GM18517 (cell line): ENCODE measurements around the gene SNTG2.

Source experiments
- ATAC-seq: cut with Tn5 transposase; IDR thresholded peaks from one replicate; pipeline ENCODE4 v1.9.1; 2021; ENCODE audit warnings: mild to moderate bottlenecking, moderate library complexity; ENCODE audit not compliant: unreplicated experiment

Gene SNTG2

GRCh38 chr2:1136846-1137245 is 186.2 kb downstream of the SNTG2 start:
- ATAC-seq: no peak

- ATAC-seq: no peak
These were observed 186.6 kb downstream of the SNTG2 start for GRCh38 chr2:1137264-1137663.

DNA sequence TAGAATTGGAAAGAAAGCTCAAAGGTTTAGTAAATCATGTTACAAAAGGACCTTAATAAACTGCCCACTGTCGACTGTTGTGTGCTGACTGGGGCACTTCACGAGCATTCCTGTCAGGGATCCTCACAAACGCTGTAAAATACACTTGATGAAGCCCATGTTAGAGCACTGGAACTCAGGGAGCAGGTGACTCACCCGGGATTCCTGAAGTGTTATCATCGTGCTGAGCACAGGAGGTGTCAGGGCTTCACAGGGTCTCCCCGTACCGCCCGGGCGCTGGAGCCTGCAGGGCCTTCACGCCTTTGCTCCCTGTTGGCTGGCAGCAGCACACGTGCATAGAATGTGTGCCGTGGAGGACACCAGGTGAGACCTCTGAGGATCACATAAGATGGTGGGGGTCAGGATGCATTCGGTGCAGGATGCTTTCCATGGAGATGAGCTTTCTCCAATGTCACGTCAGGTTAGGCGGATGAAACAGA is 187.3 kb downstream of the SNTG2 start:
- no peak for ATAC-seq

- no peak for ATAC-seq
These were observed 189.8 kb downstream of the SNTG2 start for GRCh38 chr2:1140389-1141003.

DNA sequence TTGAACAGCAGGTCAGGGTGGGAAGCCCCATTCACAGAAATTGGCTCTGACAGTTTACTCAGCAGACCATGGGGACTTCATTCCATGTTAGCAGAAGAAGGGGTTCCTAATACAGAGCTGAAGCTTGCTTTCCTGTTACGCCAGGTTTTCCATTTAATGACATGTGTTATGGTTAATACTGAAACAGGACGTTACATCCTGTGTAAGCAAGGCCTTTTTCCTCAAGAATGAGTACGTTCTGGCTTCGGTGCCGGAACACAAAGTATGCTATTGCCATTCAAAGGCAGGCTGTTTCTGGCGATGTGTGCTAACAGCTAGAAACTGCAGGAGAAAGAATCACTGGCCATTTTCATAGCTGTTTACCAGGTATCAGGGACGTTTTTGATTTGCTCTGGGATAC is 190.4 kb downstream of the SNTG2 start:
- no peak for ATAC-seq

- no peak for ATAC-seq
These were observed 192.5 kb downstream of the SNTG2 start for GRCh38 chr2:1143129-1143528.

DNA sequence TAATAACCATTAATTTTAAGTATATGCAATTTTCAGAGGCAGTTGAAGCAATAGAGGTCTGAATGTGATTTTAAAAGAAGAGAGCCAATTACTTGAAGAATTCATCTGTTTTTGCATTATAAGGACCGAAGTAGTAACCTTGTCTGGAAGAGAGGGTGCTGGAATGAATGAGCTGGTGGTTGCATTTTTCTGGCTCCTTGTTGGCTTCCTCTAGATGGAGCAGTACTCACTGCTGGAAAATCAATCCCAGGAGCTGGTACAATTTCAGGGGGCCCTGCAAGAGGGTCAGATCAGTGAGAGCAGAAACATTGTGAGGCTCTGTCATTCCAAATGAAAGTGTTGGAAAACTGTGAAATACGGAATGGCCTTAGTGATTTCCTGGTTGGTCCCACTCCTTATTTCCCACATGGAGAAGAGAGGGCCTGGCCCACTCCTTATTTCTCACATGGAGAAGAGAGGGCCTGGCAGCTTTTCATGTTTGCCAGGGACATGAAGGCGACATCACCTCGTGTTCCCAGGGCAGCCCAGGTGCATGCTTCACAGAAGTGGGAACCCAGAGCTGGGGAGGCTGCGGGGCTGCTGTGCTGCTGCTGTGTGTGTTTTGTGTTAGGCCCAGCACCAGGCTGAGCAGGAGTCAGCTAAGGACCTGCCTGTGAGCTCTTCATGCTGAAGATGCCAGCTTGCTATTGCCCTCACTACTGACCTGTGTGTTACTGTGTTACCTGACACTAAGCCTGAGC is 197.4 kb downstream of the SNTG2 start:
- ATAC-seq: no peak

GRCh38 chr2:1150724-1151511 is 200.3 kb downstream of the SNTG2 start:
- ATAC-seq: no peak

DNA sequence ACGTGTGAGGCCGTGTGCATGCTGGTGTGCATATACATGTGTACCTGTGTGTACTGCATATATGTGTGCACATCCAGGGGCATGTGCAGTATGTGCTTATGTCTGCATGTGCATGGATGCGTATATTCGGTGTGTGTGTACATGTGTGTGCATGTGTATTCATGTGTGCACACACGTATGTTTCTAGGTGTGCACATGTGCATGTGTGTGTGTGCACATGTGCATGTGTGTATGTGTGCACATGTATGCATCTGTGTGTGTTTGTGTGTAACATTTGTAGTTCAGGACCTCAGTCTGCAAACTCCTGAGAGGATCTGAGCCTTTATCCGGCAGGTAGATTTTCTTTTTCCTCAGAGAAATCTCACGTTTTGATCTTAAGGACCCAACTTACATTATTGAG is 201.7 kb downstream of the SNTG2 start:
- ATAC-seq: no peak

GRCh38 chr2:1153920-1154319 is 203.3 kb downstream of the SNTG2 start:
- ATAC-seq: no peak

- ATAC-seq: no peak
These were observed 204.3 kb downstream of the SNTG2 start for GRCh38 chr2:1154710-1155594.

GRCh38 chr2:1156059-1156458 is 205.4 kb downstream of the SNTG2 start:
- no peak for ATAC-seq

DNA sequence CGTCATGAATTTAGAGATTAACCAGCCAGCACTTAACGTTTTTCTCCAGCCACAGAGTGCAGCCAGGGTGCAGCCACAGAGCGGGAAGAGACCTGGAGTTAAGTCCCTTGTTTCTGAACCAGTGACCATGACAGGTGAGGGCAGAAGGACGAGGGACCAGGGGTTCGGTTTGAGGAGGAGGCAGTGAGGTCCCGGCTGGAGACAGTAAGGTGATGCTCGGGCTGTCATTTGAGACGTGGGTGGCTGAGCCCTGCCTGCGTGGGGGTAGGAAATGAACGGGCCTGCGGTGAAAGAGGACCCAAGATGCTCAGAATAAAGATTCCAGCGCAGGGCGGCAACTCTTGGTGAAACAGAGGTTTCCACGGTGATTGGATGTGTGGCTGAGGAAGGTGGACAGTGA is 205.9 kb downstream of the SNTG2 start:
- ATAC-seq: no peak

DNA sequence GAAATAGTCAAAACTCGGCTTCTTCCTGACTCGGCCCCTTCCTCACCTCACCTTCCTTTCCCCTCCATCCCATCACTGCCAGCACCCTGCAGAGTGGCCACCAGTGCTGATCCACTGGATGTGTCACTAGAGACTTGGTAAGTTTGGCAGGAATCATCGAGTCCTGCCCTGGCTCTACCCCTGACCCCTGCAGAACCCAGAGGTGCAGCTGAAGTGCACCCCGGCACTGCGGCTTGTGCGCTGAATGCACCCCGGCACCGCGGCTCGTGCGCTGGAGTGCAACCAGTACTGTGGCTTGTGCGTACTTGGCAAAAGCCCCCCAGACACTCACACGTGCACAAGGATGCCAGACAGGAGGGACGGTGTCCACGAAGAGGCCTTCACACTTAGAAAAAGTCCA is 206.5 kb downstream of the SNTG2 start:
- no peak for ATAC-seq

DNA sequence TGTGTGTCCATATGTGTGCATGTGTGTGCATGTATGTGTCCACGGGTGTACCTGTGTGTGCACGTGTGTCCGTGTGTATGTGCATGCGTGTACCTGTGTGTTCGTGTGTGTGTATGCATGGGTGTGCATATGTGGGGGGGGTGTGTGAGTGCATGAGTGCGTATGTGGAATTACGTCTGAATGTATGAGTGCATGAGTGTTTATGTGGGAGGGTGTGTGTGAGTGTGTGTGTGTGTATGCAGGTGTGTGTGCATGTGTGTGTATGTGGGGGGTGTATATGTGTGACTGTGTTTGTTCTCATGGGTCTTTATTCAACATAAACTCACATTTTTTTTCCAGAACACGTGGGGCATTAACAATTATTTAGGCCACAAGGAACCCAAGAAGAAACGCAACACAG is 208.4 kb downstream of the SNTG2 start:
- ATAC-seq: no peak

DNA sequence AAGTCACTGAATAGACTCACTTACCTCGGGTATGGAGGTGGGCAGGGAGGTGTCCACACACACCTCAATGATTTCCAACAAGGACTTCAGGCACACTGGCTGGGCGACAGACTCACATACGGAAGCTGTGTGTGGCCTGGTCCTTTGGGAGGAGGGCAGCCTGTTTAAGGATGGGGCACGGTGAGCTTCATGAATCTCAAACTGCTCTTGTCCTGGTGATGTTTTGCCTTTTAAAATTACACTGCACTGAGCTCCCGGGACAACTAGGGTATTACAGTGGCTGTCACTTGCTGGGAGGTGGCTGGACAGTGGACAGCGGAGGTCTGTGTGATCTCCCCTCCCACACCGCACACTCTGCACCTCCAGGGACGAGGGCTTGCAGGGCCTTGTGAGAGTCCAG is 211.6 kb downstream of the SNTG2 start:
- no peak for ATAC-seq

DNA sequence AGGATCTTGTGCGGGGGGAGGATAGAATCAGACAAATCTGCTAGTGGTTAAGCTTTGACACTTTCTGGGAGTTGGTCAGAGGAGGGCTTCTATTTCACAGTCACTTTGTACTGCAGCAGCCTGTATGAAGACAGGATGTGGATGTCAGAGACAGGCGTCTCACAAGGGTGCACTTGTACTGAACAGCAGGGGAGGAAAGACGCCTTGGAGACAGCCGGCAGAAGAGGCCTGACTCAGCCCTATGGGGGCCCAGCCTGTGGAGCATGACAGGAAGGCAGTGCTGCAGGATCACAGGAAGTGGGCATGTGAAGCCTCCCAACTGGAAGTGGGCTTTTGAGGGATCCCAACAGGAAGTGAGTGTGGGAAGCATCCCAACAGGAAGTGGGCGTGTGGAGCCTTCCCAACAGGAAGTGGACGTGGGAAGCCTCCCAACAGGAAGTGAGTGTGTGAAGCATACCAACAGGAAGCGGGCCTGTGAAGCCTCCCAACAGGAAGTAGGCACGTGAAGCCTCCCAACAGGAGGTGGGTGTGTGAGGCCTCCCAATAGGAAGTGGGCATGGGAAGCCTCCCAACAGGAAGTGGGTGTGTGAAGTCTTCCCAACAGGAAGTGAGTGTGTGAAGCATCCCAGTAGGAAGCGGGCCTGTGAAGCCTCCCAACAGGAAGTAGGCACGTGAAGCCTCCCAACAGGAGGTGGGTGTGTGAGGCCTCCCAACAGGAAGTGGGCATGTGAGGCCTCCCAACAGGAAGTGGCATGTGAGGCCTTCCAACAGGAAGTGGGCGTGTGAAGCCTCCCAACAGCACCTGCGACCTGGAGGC is 212.3 kb downstream of the SNTG2 start:
- no peak for ATAC-seq

DNA sequence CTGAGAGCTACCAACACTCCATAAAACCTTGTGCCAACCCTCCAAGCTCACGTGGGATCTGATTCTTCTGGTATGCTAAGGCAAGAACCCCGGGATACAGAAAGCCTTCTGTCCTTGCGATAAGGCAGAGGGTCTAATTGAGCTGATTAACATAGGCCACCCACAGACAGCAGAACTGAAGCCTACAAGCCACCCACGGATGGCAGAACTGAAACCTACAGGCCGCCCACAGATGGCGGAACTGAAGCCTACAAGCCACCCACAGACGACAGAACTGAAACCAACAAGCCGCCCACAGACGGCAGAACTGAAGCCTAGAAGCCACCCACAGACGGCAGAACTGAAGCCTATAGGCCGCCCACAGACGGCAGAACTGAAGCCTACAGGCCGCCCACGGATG is 216.3 kb downstream of the SNTG2 start:
- no peak for ATAC-seq

- no peak for ATAC-seq
These were observed 218.2 kb downstream of the SNTG2 start for GRCh38 chr2:1168846-1169245.
